Stimulated activated CD4-positive, alpha-beta T cell treated with anti-CD3 and anti-CD28 coated beads, Interleukin-15, amount 100 ng/mL, for 1 hour (primary cell): Measurements from ENCODE around the gene ASIC3.

Experiments
- DNase-seq, 2 donors: peaks; one replicate each; pipeline ENCODE4 v3.0.0-alpha.2; 2020; ENCODE audit warnings: low read depth in 1 of 2, low spot score in 1 of 2

Gene ASIC3

DNA sequence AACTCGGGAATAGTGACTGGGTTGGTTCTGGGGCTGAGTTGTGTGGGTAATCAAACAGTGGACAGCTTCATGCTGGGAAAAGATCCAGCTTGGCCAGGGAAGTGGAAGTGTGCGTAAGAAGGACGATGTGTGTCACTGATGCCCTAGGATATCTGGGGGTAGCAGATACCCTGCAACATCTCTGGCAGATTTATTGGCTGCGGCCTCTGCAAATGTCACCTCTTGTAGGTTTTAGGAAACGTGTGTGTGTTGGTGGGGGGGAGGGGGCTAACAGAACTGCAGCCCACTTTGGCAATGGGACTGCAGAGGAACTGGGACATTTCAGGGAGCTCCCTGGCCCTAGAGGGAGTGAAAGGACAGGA, 37.0 kb downstream of the ASIC3 start:
- DNase-seq: no peak

DNA sequence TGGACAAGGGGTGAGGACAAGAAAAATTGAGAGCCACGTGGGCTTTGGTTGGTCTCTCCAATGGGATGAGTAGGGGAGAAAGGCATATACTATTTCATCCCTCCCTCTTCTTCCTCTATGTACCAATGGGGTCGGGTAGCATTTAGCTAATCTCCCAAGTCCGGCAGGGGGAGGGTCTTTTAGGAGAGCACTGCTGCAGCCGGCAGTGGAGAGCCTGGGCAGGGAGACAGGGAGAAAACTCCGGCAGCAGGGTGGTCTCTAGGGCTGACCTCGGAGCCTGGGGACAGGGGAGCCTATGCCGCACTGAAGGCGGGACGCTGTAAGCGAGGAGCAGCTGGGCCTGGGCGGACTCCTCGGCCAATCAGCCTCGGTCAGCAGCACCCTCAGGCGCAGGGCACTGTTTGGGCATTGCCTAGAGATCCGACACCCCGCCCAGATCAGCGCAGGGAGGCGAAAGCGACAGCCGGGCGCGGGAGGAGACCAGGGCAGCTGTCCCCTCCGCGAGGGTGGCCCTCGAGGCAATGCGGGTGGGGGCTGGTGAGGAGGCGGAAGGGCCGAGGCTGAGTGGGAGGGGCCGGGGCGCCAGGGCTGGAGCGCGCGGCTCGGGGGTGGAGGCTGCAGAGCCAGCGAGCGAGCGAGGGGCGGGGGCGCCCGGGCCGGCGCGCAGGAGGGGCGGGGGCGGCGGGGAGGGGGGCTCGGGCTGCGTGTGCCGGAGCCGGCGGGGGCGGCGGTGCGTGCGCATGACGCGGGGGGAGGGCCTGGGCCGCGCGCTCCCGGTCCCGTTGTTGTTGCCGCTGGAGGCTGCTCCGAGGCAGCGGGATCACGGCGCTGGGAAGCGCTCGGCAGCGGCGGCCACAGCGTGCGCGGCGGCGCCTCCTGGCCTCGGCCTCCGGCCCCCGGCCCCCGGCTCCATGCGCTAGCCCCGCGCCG, 37.6 kb downstream of the ASIC3 start, which contains the start of gene AGAP3:
AGAP3 (plus strand) TSS at position 785 of the 930 bp plus-strand sequence. CDS start 267 bp downstream, outside the sequence.
- peak in 1 of 2 donors; percentile 52 for DNase-seq

- no peak for DNase-seq
Observed at GRCh38 chr7:151086802-151087244, 38.5 kb downstream of the ASIC3 start.

DNA sequence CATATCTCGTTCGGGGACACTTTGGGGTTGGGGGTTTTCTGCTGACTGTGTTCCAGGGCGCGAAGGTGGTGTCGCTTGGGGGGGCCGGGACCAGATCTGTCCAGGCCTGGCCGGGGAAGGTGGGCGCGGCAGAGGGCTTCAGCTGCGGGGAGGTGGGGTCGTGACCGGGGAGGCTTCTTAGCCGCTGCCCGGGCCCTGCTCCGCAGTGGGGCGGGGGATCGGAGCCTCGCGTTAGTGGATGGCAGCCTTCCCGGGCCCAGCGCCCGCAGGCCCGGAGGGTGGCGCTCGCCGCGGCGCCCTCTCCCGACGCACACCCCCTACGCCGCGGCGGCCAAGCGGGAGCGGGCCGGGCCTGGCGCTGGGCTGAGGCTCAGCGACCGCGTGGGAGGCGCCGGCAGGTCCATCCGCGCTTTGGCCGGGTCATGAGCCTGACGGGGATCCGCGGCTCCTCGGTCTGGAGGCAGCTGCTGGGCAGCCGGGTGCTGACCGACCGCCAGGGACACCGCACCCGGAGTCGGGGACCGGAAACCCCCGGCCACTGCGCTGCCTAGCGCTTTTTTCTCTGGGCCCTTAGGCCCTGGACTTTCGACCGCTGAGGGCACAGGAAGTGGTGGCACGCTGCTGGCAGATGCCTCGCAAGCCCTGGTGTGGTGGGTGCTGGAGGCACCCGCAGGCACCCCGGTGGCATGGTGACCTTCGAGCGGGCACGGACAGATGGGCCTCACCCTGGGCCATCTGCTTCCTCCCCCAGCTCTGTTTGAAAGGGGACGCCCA, 39.1 kb downstream of the ASIC3 start:
- no peak for DNase-seq

DNA sequence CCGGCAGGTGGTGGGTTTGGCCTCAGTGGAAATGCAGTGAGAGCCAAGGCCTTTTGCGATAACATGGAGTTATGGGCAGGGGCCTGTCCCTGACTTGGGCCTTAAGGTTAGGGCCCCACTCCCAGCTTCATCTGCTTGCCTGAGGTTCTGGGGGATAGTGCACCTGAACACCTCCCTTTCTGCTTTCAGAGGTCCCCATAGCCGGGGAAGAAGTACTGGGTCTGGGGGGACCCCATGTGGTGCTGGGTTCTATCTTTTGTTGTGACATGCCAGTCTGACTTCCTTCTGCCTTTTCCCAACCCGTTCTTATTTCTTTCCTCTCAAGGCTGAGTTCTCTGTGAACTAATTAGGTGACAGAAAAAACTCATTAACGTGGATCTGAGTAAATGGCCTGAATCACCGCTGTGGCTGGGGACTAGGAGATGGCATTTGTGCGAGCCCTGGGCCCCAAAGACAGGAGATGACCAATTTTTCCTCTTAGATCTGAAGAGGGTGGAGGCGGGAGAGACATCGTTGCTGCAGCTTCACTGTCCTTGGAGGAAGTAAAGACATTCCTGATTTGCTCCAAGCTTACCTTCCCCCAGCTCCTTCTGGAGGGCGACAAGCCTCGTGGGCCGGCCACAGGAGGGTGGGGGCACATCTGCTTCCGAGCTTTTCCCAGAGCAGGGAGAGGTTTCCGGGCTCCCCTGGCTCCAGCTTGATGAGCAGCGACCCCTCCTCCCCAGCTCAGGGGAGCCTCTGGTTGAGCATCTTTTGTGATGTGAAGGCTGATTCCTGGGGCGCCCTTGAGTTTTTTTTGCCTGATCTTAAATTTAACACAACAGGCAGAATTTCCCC, 39.9 kb downstream of the ASIC3 start:
- DNase-seq: no peak

DNA sequence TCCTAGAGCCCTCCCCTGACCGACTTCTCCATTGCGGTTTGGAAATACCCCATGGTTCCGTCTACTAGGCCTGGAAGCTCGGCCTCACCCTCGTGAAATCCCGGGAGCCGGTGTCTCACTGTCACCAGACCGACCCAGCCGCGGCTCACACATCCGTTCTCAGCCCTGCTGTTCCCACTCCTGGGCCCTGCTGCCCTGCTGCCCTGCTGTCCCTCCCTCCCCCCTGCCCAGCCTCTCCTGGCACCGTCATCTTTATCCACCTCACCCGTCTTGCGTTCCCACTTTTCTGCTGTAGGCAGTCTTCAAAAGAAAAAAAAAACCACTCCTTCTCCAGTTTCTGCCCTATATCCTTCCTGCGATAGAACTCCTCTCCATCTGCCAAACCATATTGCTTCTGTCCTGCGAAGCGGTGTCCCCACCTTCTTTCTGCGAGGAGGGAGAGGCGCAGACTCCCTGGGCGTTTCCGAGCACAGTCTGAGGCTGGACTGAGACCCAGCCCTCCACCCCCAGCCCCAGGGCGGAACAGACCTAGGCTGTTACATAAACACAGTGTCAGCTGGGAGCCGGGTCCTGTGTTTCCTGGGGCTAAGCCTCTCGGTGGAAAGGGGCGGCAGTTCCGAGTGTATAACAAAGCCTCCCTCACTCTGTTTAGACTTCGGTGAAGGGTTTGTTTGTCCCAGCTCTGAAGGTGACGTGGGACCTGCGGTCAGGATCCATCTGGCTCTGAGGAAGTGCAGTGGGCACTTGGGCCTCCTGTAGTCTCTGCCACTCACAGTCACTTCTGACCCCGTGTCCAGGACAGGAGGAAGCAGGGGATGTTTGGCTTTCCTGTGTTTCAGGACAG, 40.7 kb downstream of the ASIC3 start:
- DNase-seq: no peak

GRCh38 chr7:151089893-151090730, 41.8 kb downstream of the ASIC3 start:
- no peak for DNase-seq

DNA sequence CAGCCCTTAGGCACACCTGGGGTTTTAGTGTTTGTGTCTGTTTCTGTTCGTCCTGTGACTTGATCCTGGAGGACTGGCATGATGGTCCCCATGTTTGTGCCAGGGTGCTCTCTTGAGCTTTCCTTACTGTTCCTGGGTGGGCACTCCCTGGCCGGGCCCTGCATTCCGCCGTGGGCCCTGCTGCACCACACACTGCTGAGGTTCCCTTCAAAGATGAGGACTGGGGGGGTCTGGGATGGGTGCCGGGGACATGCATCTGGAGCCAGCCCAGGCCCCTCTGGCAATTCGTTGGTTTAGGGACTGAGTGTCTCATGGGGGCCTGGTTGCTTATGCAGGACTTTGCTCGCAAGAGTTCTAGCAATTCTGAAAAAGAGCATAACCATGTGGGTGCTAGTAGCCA, 42.7 kb downstream of the ASIC3 start:
- DNase-seq: no peak

GRCh38 chr7:151091431-151091830, 43.1 kb downstream of the ASIC3 start:
- no peak for DNase-seq

DNA sequence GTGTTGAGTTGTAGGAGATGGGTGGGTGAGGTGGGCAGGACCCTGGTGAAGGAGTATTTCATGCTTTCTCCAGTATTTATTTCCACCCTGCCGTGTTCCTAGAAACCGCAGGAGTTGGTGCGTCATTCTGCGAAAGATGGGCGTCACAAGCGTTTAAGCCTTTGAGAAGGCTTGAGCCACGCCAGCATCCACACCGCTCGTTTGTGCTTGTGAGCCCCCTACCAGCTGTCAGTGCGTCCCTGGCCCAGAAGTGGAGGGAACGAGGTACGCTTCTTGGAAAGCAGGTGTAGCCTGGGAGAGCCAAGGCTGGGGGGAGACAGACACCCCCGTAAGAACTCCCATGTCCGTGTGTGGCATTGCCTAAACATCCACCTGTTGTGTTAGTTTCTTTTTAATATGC, 43.7 kb downstream of the ASIC3 start:
- DNase-seq: no peak

DNA sequence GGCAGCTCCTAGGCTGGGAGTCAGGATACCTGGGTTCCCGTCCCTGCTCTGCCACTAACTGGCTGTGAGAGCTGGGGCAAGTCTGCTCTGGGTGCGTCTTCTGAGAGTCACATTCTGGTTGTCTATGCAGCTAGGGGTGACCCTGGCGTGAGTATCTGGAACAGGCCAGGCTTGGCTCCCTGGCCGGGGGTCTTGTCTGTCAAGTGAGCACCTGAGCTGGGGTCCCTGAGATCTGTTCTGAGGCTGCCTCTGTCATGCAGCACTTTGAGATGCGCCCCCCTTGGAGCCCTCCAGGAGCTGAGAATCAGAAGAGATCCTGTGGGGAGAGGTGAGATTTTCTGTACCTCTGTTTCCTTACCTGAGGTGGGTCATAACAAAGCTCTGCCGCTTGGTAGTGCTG, 45.4 kb downstream of the ASIC3 start:
- DNase-seq: no peak

- DNase-seq: no peak
Observed at GRCh38 chr7:151094675-151095074, 46.3 kb downstream of the ASIC3 start.

- no peak for DNase-seq
Observed at GRCh38 chr7:151095123-151095797, 46.9 kb downstream of the ASIC3 start.

GRCh38 chr7:151095828-151096475, 47.6 kb downstream of the ASIC3 start:
- DNase-seq: no peak

DNA sequence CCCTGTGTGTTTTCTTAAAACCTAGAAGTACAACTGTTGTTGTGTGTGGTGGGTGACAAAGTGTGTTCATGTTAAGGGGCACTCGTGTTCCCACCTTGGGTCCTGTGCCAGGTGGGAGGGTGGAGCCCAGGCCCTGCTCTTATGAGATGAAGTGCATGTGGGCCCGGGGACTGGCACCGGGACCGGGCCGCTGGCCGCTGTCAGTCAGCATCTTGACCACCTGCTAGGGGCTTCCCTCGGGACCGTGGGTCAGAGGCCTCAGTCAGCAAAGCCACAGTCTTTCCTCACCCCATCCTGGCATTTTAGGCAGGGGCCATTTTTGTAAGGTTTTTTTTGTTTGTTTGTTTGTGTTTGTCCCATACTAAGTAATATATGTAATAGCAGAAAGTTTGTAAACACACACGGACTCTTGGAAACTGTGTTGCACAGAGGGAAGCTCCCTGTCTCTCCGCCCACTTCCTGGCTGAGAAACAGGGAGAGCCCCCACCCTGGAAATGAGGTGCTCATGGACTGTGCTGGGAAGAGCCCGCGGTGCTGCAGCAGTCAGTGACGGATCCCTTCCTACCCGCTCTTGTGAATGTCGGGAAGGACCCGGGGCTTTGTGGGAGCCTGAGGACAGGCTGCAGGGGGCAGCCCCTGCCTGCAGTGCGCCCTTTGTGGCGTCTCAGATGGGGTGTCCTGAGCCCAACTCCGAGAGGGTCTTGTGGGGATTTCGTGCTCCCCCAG, 51.3 kb downstream of the ASIC3 start:
- no peak for DNase-seq

DNA sequence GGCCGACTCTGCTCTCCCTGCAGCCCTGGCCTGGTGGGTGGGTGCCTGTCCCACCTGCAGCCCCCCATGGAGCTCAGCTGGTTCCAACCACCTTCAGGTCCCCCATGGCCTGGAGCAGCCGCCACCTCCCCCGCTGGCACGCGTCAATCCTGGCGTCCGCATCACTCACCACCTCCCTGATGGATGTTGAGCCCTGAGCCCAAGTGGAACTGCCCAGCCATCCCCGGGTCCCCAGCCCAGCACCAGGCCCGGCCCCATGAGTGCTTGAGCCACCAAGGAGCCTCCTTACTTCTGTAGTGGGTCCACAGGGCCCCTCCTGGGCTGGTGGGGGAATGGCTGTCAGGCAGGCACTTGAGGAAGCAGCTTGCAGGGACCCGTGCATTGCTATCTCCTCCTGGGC, 52.6 kb downstream of the ASIC3 start:
- no peak for DNase-seq

- DNase-seq: no peak
Observed at GRCh38 chr7:151101621-151102396, 53.5 kb downstream of the ASIC3 start.
